Stimulated activated CD4-positive, alpha-beta T cell treated with anti-CD3 and anti-CD28 coated beads, Interleukin-4, amount 100 ng/mL, for 24 hours (primary cell): Measurements from ENCODE around the gene C1QL1.

Experiments
- DNase-seq: peaks from one replicate; pipeline ENCODE4 v3.0.0-alpha.2; 2020

C1QL1 gene

GRCh38 chr17:44968225-44969143 is at the start of gene C1QL1:
C1QL1 (minus strand) TSS chr17:44968303; CDS start chr17:44968048, 255 bp downstream.
- DNase-seq, result peak; percentile 84

GRCh38 chr17:45016823-45017222 is 48.7 kb upstream of the C1QL1 start:
- no peak for DNase-seq

- no peak for DNase-seq
These were observed 48.1 kb upstream of the C1QL1 start for GRCh38 chr17:45016237-45016636.

- DNase-seq, result no peak
These were observed 45.2 kb upstream of the C1QL1 start for GRCh38 chr17:45013021-45013997.

GRCh38 chr17:45011767-45012166 is 43.7 kb upstream of the C1QL1 start:
- DNase-seq, result no peak

- no peak for DNase-seq
These were observed 41.8 kb upstream of the C1QL1 start for GRCh38 chr17:45009676-45010467.

DNA sequence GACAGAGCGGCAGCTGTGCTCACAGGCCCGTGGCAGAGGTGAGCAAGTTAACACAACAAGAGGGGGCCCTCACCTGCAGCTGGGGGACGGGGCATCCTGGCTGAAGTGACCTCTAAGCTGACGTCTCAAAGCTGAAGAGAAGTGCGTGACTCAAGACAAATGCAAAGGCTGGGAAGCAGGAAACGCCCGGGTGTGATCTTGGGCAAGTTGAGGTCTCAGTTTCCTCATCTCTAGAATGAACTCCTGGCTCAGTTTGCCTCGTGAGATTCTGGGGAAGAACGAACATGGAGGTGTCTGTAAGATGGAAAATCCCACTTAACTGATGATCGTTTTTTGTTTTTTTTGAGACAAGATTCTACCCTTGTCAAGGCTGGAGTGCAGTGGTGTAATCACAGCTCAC is 40.1 kb upstream of the C1QL1 start:
- DNase-seq, result no peak

DNA sequence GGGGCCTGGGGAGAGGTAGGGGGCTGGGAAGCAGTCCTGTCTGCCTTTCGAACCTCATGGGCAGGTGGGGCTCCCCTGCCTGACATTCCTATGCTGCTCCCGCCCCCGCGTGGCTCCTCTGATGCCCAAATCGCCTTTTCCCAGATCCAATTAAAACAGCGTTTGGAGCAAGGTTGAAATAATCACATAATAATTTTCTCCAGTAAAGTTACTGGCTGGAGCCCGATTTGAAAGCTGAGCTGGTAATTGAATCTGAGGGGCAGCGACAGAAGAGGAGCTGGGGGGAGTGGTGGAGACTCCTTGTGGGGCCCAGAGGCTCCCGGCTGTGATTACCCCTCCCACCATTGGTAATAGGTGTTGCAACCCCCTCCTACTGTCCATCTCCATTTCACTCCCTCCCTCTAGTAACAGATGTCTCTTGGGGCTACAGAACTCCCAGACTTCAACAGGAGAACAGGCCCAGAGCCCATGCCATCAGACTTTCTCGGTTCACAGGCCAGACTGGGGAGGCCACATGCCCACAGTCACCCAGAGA is 38.9 kb upstream of the C1QL1 start:
- no peak for DNase-seq

DNA sequence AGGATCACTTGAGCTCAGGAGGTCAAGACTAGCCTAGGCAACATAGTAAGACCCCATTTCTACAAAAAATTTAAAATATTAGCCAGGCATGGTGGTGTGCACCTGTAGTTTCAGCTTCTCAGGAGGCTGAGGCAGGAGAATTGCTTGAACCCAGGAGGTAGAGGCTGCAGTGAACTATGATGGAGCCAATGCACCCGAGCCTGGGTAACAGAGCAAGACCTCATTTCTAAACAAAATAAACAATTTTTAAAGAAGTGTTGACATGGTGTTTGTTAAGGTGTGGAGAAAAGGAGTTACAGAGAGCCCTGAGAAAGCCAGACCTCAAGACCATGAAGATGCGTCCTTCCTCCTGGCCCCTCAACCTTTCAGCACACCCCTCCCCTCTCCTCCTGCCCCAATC is 37.6 kb upstream of the C1QL1 start:
- DNase-seq, result no peak

DNA sequence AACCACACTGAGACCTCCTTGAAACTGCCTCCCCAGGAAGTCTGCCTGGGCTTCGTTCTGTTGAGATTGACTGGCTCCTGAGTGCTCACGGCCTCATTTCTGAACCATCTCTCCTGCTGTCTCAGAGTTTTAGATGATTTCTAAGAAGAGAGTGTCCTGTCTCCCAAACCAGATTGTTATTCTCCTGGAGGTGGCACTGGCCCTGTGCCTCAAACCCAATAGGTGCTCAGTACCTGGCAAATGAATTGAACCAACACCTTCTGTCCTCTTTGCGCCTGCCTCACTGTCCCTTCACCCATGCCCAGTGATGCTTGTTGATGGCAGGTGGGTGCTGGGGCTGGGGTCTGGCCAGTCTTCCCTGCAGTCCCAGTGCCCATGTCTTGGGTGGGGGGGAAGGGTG is 36.3 kb upstream of the C1QL1 start:
- no peak for DNase-seq

- no peak for DNase-seq
These were observed 35.8 kb upstream of the C1QL1 start for GRCh38 chr17:45003877-45004276.

DNA sequence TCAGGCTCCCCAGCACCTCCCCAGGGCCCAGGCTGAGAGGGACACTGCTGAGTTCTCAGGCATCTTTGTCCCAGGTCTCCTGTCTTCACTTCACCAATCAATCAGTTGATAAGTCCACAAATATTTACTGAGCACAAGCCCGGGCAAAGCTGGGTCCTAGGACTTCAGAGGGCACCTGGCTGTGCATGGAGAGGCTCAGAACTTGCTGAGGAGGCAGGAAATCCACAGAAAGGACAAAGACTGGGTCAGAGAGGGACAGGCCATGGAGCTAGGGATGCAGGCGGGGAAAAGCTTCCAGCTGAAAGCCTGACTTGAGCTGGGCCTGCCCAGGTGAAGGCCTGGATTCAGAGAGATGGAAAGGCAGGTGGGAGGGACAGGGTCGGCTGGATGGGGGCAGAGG is 33.2 kb upstream of the C1QL1 start:
- no peak for DNase-seq

GRCh38 chr17:44999433-44999832 is 31.3 kb upstream of the C1QL1 start:
- no peak for DNase-seq

DNA sequence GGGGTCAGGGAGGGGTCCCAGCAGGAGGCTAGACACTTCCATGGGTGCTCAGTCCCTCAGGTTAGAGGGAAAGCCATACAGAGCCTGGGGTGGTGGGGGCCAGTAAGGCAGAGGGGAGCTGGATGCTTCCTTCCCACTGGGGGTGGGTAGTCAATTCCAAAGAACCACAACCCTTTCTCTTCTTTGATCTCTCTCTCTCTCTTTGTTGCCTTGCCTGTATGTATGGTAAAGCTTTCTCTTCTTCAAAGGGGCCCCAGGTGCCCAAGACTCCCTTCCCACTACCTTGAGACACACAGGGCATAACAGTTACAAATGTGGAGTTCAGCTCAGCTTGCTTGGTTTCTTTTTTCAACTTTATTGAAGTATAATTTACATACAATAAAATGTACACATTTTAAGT is 30.5 kb upstream of the C1QL1 start:
- DNase-seq, result no peak

DNA sequence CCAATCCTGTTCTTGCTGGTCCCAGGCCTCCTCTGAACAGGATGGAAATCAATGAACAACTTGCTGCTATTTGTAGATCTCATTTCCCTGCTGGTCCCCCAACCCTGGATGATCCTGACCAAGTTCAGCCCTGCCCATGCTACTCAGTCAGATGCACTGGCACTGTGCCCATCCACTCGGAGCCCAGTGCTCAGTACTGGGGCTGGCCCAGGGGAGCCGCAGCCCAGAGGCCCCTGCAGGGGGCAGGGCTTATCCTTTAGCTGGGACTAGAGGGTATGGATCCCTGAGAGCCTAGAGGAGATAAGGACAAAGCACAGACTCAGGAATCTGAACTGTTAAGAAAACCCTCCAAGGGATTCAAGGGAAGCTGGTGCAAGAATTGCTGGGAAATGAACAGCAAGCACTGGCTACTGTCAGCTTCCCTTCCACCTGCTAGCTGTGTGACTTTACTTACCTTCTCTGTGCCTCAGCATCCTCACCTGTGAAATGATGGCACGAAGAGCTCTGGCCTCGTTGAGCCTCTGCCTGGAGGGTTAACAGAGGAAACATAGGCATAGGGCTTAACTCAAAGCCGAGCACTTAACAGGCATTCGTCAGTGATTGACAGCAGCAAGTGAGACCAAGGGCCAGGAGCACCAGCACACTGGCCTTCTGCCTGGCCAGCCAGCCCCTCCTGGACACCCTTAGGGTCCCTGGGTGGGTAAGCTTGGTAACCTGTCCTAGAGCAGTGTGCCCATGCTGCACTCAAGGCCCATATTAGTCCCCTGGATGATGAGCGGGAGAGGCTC is 29.8 kb upstream of the C1QL1 start:
- no peak for DNase-seq

GRCh38 chr17:44996304-44996703 is 28.2 kb upstream of the C1QL1 start:
- no peak for DNase-seq

DNA sequence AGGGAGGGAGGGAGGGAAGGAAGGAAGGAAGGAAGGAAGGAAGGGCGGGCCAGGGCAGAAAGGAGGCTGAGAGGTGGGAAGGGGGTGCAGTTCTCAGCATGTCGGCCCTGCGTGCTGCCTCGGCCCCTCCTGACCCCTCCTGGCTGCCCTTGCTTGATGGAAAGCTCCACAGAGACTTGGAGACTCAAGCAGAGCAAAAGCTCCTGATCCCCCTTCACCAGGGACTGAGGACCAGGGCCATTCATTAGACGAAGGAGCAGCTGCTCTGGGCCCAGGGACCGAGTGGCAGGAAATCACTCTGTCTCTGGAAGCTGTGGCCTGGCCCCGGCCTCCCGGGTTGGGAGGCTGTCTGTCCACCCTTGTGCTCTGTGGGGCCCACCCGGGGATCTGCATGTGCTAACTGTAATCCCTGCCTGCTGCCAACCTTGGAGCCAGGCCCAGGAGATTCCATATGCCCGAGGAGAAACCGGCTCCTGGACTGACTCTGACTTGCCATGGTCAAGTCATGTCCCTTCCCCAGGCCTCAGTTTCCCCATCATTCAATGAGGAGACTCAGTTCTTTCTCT is 27.4 kb upstream of the C1QL1 start:
- DNase-seq, result no peak

- no peak for DNase-seq
These were observed 24.3 kb upstream of the C1QL1 start for GRCh38 chr17:44992242-44992939.

- DNase-seq, result no peak
These were observed 22.9 kb upstream of the C1QL1 start for GRCh38 chr17:44990994-44991393.

DNA sequence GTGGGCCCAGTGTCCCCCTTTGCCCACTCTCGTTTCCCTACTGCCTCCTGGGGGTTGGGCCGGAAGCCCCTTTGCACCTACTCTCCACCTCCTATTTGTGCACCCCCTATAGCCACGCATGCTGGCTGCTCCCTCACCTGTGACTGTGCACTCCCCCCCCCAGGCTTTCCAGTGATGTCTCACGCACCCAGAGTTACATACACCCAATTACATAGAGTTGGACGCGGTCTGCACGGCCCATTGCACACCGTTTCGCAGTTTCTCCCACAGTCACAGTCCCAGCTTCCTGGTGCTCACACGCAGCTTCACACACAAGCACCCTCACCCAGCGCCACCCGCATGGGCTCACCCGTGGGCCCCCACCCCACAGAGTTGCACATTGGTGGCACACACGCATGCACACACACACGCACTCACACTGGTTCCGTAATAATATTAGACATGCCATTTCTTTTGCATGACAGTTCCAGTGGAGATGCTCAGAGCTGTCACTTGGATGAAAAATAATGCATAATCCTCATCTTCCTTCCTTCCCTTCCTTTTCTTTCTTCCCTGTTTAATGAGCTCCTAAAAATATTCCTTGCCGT is 21.5 kb upstream of the C1QL1 start:
- DNase-seq, result no peak
